Transverse colon (tissue), 4 donors: ENCODE data around the gene EXOC6.

ENCODE experiments used
- CTCF ChIP-seq, 5 experiments: fragments of 200-600 bp in 3 of 5; fragments of 450-650 bp in 2 of 5; sonication (generic) in 3 of 5; IDR thresholded peaks; 1 replicate in 2 of 5; 2 replicates in 3 of 5; pipeline ENCODE4 v1.5.1; 2016 to 2017; ENCODE audit warnings: antibody characterized with exemption in 5 of 5, inconsistent platforms in 3 of 5, mild to moderate bottlenecking in 2 of 5, moderate library complexity in 1 of 5
- EP300 ChIP-seq: sonication (generic); formaldehyde crosslinking; IDR thresholded peaks from one replicate; pipeline ENCODE4 v1.6.1; 2017; ENCODE audit warnings: antibody characterized with exemption, low read depth
- POLR2A ChIP-seq: fragments of 450-650 bp; IDR thresholded peaks from one replicate; pipeline ENCODE4 v1.6.1; 2016; ENCODE audit warnings: antibody characterized with exemption, mild to moderate bottlenecking, moderate library complexity
- POLR2AphosphoS5 ChIP-seq, 3 donors: sonication (generic); formaldehyde crosslinking; IDR thresholded peaks; one replicate each; pipeline ENCODE4 v1.6.1; 2016; ENCODE audit warnings: antibody characterized with exemption in 3 of 3

- TF ChIP-seq CTCF (IDR thresholded peaks at IDR 0.05): no peak
- TF ChIP-seq POLR2A: no peak
- no peak for TF ChIP-seq EP300
- no peak for TF ChIP-seq POLR2AphosphoS5 (IDR thresholded peaks at IDR 0.05)
These were observed 211.9 kb downstream of the EXOC6 start, which contains the start of gene CYP26C1 for GRCh38 chr10:93059975-93060886.
